ENCODE data around the gene SF3B4. TPM values are rescaled to one million over a fixed set of nuclear protein-coding genes. Genes with fewer than 3 reads are reported as not detected.

The SF3B4 gene
- polyA plus RNA-seq, 12 donors: 36.0 to 64.6 (median 45.2) TPM; not detected in 1

GRCh38 chr1:149936170-149936991, 8.8 kb upstream of the SF3B4 start, which contains the start of gene MTMR11:
Gene MTMR11 (minus strand): TSS chr1:149936879. CDS start chr1:149936647, 232 bp downstream.
- peak; percentile 75 for DNase-seq

GRCh38 chr1:149934356-149934755, 6.8 kb upstream of the SF3B4 start:
- DNase-seq: no peak

- no peak for DNase-seq
Observed at GRCh38 chr1:149933208-149933607, 5.6 kb upstream of the SF3B4 start.

- DNase-seq: no peak
Observed at GRCh38 chr1:149932474-149932873, 4.9 kb upstream of the SF3B4 start.

- DNase-seq: no peak
Observed at GRCh38 chr1:149931212-149931790, 3.7 kb upstream of the SF3B4 start.

GRCh38 chr1:149929856-149930255, 2.3 kb upstream of the SF3B4 start:
- DNase-seq: no peak

- no peak for DNase-seq
Observed at GRCh38 chr1:149928401-149928724, 760 bp upstream of the SF3B4 start.

GRCh38 chr1:149927056-149927562, 494 bp downstream of the SF3B4 start:
- no peak for DNase-seq

GRCh38 chr1:149926296-149926695, 1.3 kb downstream of the SF3B4 start:
- no peak for DNase-seq

- DNase-seq: no peak
Observed at GRCh38 chr1:149925751-149926150, 1.9 kb downstream of the SF3B4 start.

- DNase-seq: no peak
Observed at GRCh38 chr1:149925345-149925744, 2.3 kb downstream of the SF3B4 start.

- DNase-seq: no peak
Observed at GRCh38 chr1:149923626-149924025, 4.0 kb downstream of the SF3B4 start.

- DNase-seq: peak; percentile 56
Observed at GRCh38 chr1:149917571-149918144, 9.9 kb downstream of the SF3B4 start, which contains the start of gene SV2A. Gene SV2A (minus strand): TSS chr1:149917844. CDS start chr1:149913840, 4,004 bp downstream.

GRCh38 chr1:149916898-149917252, 10.7 kb downstream of the SF3B4 start:
- DNase-seq: no peak

- DNase-seq: no peak
Observed at GRCh38 chr1:149916193-149916897, 11.3 kb downstream of the SF3B4 start.

- no peak for DNase-seq
Observed at GRCh38 chr1:149915429-149916192, 12.0 kb downstream of the SF3B4 start.

- no peak for DNase-seq
Observed at GRCh38 chr1:149914545-149914944, 13.1 kb downstream of the SF3B4 start.

GRCh38 chr1:149906570-149907075, 21.0 kb downstream of the SF3B4 start:
- no peak for DNase-seq

GRCh38 chr1:149903836-149904491, 23.6 kb downstream of the SF3B4 start:
- no peak for DNase-seq

- peak; percentile 96 for DNase-seq
Observed at GRCh38 chr1:149899460-149900284, 27.9 kb downstream of the SF3B4 start, which contains the start of gene BOLA1. Gene BOLA1 (plus strand): TSS chr1:149899568. CDS start chr1:149900060, 492 bp downstream.

Measured in muscle of arm (tissue), 12 donors.